RWPE1 (cell line): Measurements from ENCODE around the gene PRELID3B.

ENCODE experiments used
- CTCF ChIA-PET: fragments of 350-600 bp; sonication (Branson Sonifier 250); formaldehyde crosslinking; extraction: SDS; loops from one replicate; lab custom pipeline; 2021; lab: Yijun Ruan, JAX
- POLR2A ChIA-PET: fragments of 400-600 bp; formaldehyde crosslinking; extraction: SDS; loops from one replicate; lab custom pipeline; 2020; ENCODE audit warnings: antibody characterized with exemption; ENCODE audit not compliant: low non-redundant PET; lab: Yijun Ruan, JAX
- DNase-seq: peaks from one replicate; pipeline ENCODE4 v3.0.0; 2012; ENCODE audit warnings: low spot score
- H3K27ac ChIP-seq: fragments of 450-650 bp; 2 replicates; pipeline ENCODE4 v1.5.1; 2017
- CTCF ChIP-seq: fragments of 450-650 bp; conservative IDR thresholded peaks from 2 replicates; pipeline ENCODE4 v1.5.1; 2017; ENCODE audit warnings: low read depth, mild to moderate bottlenecking

Gene PRELID3B

GRCh38 chr20:59022754-59023153 is 19.8 kb downstream of the PRELID3B start:
- POLR2A ChIA-PET: interaction anchor here (0.8 kb wide), 1 partner anchor 9 kb away, joined by 3 read pairs; the partner anchor contains the start of gene ATP5F1E
- peak overlapping the region; percentile 33 for H3K27ac ChIP-seq
- DNase-seq: no peak
- CTCF ChIA-PET: interaction anchor here (0.6 to 0.7 kb wide), 2 partner anchors 11 to 163 kb away, joined by 3 to 5 read pairs; no protein-coding TSS in a partner anchor
- no peak for TF ChIP-seq CTCF

- ChIA-PET CTCF (no interaction called here), POLR2A (no interaction called here)
- peak overlapping the region; percentile 67 for H3K27ac ChIP-seq
- TF ChIP-seq CTCF: no peak
- DNase-seq: peak; percentile 82
These were observed 21.5 kb downstream of the PRELID3B start for GRCh38 chr20:59020938-59021551.

- H3K27ac ChIP-seq: peak within 1 kb of the TSS; percentile 35
- ChIA-PET POLR2A (no interaction called here), CTCF (no interaction called here)
- no peak for TF ChIP-seq CTCF
- DNase-seq: no peak
These were observed 23.4 kb downstream of the PRELID3B start, which contains the start of gene TUBB1 for GRCh38 chr20:59019217-59019616. TSS of gene TUBB1 (plus strand) at chr20:59019429. CDS start at chr20:59019523, 94 bp downstream.

- peak overlapping the region; percentile 33 for H3K27ac ChIP-seq
- no peak for TF ChIP-seq CTCF
- CTCF ChIA-PET: interaction anchor here (1.2 kb wide), 1 partner anchor 203 kb away, joined by 3 read pairs; no protein-coding TSS in a partner anchor
- no peak for DNase-seq
- POLR2A ChIA-PET: no interaction called here
These were observed 23.8 kb downstream of the PRELID3B start for GRCh38 chr20:59018817-59019216.

GRCh38 chr20:59017493-59018231 is 24.9 kb downstream of the PRELID3B start:
- no peak for TF ChIP-seq CTCF
- no peak for DNase-seq
- H3K27ac ChIP-seq: peak overlapping the region; percentile 42
- ChIA-PET POLR2A (no interaction called here), CTCF (interaction anchor here (0.6 to 1.2 kb wide), 2 partner anchors 113 to 205 kb away, joined by 3 read pairs; no protein-coding TSS in a partner anchor)

GRCh38 chr20:59016795-59017492 is 25.6 kb downstream of the PRELID3B start:
- ChIA-PET POLR2A (no interaction called here), CTCF (no interaction called here)
- H3K27ac ChIP-seq: peak overlapping the region; percentile 42

More at GRCh38 chr20:59016795-59017492, 25.6 kb downstream of the PRELID3B start:
- peak; percentile 61 for DNase-seq
- TF ChIP-seq CTCF: no peak
